Epithelial cell of proximal tubule (primary cell): ENCODE data around the gene SNRPB. TPM values are rescaled to one million over a fixed set of nuclear protein-coding genes. Genes with fewer than 3 reads are reported as not detected.

Experiments used
- DNase-seq: peaks from one replicate; pipeline ENCODE4 v3.0.0-alpha.2; 2011; ENCODE audit warnings: low read depth
- H3K4me3 ChIP-seq: 2 replicates; pipeline ENCODE4 v1.5.1; 2011; ENCODE audit warnings: low read depth, mild to moderate bottlenecking, low read length
- CTCF ChIP-seq: conservative IDR thresholded peaks from 2 replicates; pipeline ENCODE4 v1.5.1; 2012; ENCODE audit warnings: low read depth, mild to moderate bottlenecking, low read length
- total RNA-seq: library from RNA; depleted of rRNA; stranded (reverse); fragments of >200 nt; gene quantifications from 2 replicates; pipeline ENCODE4 v1.2.3, GENCODE V29; 2015

Gene SNRPB
- total RNA-seq, 1 donor from 2014 or later, result 541 TPM

- no peak overlapping the region for H3K4me3 ChIP-seq
- peak; percentile 90 for TF ChIP-seq CTCF
- no peak for DNase-seq
These were observed 18.5 kb downstream of the SNRPB start for GRCh38 chr20:2451939-2452732.

- TF ChIP-seq CTCF, result no peak
- DNase-seq, result no peak
- H3K4me3 ChIP-seq, result no peak overlapping the region
These were observed 19.2 kb downstream of the SNRPB start for GRCh38 chr20:2451422-2451821.

- H3K4me3 ChIP-seq, result no peak overlapping the region
- TF ChIP-seq CTCF, result no peak
- DNase-seq, result no peak
These were observed 21.2 kb downstream of the SNRPB start for GRCh38 chr20:2449386-2449785.

GRCh38 chr20:2446845-2447244 is 23.7 kb downstream of the SNRPB start:
- no peak overlapping the region for H3K4me3 ChIP-seq
- no peak for TF ChIP-seq CTCF
- no peak for DNase-seq

- H3K4me3 ChIP-seq, result no peak overlapping the region
- no peak for TF ChIP-seq CTCF
- DNase-seq, result no peak
These were observed 39.4 kb downstream of the SNRPB start for GRCh38 chr20:2431185-2431584.

GRCh38 chr20:2430538-2430937 is 40.1 kb downstream of the SNRPB start:
- no peak overlapping the region for H3K4me3 ChIP-seq
- TF ChIP-seq CTCF, result no peak
- DNase-seq, result no peak

GRCh38 chr20:2429051-2429450 is 41.5 kb downstream of the SNRPB start:
- TF ChIP-seq CTCF, result no peak
- DNase-seq, result no peak

More at GRCh38 chr20:2429051-2429450, 41.5 kb downstream of the SNRPB start:
- H3K4me3 ChIP-seq, result no peak overlapping the region
